Activated CD8-positive, alpha-beta memory T cell treated with anti-CD3 and anti-CD28 coated beads, Interleukin-2, amount 10 ng/mL, durations not matched to agents 7 days and 5 days (primary cell): ENCODE data around the gene ARHGAP18. TPM values are rescaled to one million over a fixed set of nuclear protein-coding genes. Genes with fewer than 3 reads are reported as not detected.
A peak's percentile ranks its signal among the peaks of the same experiment; 100 is the strongest.

ENCODE experiments used
- ATAC-seq: fragments of 150-1000 bp; cut with Tn5 transposase; one replicate; pipeline ENCODE4 v1.10.0; 2021; ENCODE audit warnings: moderate library complexity
- CTCF ChIA-PET: fragments of 350-600 bp; sonication (Branson Sonifier 250); formaldehyde crosslinking; loops from one replicate; lab custom pipeline; 2021; ENCODE audit warnings: antibody characterized with exemption; lab: Charles Lee
- DNase-seq: peaks from one replicate; pipeline ENCODE4 v3.0.0-alpha.2; 2020
- H3K27ac Mint-ChIP-seq: one replicate; pipeline ENCODE4 v1.8.0; 2021; ENCODE audit warnings: mild to moderate bottlenecking, mixed read lengths
- H3K27me3 Mint-ChIP-seq: one replicate; pipeline ENCODE4 v1.8.0; 2021; ENCODE audit warnings: mixed read lengths
- H3K36me3 Mint-ChIP-seq: one replicate; pipeline ENCODE4 v1.8.0; 2021; ENCODE audit warnings: mild to moderate bottlenecking, mixed read lengths
- H3K4me1 Mint-ChIP-seq: one replicate; pipeline ENCODE4 v1.8.0; 2021; ENCODE audit warnings: mixed read lengths
- H3K4me3 Mint-ChIP-seq: one replicate; pipeline ENCODE4 v1.8.0; 2021; ENCODE audit warnings: mild to moderate bottlenecking, moderate library complexity, mixed read lengths
- H3K9me3 Mint-ChIP-seq: one replicate; pipeline ENCODE4 v1.8.0; 2022; ENCODE audit warnings: low read depth, mixed read lengths
- total RNA-seq, 2 experiments: library from RNA; stranded (reverse); gene quantifications; one replicate each; pipeline ENCODE4 v1.2.3, GENCODE V29; 2021

The ARHGAP18 gene
- total RNA-seq, 2 experiments from 2014 or later, result 14.1 to 20.8 TPM

DNA sequence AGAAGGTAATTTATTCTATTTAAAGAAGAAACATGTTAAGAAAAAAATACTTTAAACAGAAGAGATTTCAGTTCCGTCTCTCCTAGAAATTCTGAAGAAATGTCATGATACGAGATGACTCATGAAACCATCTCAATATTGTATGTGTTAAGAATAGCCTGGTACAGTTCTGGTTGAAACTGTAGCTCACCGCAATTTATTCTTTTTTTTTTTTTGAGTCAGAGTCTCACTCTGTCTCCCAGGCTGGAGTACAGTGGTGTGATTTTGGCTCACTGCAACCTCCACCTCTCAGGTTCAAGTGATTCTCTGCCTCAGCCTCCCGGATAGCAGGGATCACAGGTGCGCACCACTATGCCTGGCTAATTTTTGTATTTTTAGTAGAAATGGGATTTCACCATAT, 103.3 kb downstream of the ARHGAP18 start:
- DNase-seq, result no peak
- Mint-ChIP-seq H3K4me3 (no peak overlapping the region), H3K9me3 (no peaks in the 10 kb centered on the region), H3K4me1 (peaks cover 17% of the 10 kb centered on the region), H3K27me3 (no peaks in the 10 kb centered on the region), H3K36me3 (peaks cover 20% of the 10 kb centered on the region), H3K27ac (no peak overlapping the region)
- ATAC-seq, result peak; percentile 71
- CTCF ChIA-PET, result interaction anchor here (1.1 to 2.0 kb wide), 3 partner anchors 9 to 125 kb away, joined by 3 to 11 read pairs (median 3); no protein-coding TSS in a partner anchor

DNA sequence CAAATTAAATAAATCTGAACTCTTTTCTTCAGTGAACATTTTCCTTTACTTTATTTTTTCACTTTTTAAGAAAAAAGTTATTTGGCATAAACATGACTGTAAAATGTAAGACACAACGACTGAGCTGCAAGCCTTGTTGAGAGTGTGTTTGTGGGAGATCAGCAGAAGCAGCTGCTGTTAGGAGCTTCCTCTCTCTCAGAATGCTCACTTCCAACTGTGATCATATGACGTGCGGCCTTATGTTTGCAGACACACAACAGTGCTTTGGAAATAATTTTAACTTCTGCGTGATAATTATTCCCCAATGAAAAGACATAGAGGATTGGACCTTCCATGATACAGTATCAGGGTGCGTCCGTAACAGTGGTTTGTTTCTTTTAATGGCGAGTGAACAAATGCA, 104.0 kb downstream of the ARHGAP18 start:
- DNase-seq (no peak), ATAC-seq (no peak)
- H3K4me1 Mint-ChIP-seq, result peaks cover 17% of the 10 kb centered on the region
- no peak overlapping the region for H3K4me3 Mint-ChIP-seq
- CTCF ChIA-PET, result interaction anchor here (1.1 to 1.8 kb wide), 2 partner anchors 66 to 126 kb away, joined by 3 read pairs; no protein-coding TSS in a partner anchor
- no peak overlapping the region for H3K27ac Mint-ChIP-seq
- H3K36me3 Mint-ChIP-seq, result peaks cover 18% of the 10 kb centered on the region
- H3K9me3 Mint-ChIP-seq, result no peaks in the 10 kb centered on the region
- no peaks in the 10 kb centered on the region for H3K27me3 Mint-ChIP-seq

DNA sequence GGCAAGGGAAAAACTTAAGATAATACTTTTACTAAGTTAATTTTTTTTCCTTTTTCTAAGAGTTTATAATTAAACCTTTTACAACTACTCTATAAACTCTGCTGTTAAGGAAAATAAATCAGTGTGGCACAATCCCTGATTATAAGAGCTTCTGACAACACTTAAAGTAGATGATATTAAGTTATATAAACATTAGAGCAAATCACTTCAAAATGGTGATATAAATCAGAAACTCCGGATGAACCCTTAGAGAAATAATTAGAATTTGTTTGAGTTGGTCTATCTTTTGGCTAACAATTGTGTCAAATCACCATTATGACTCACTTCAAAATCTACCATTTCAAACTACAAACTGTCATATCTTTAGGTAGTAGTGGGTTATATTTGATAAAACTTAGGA, 104.9 kb downstream of the ARHGAP18 start:
- Mint-ChIP-seq H3K4me1 (peaks cover 17% of the 10 kb centered on the region), H3K4me3 (no peak overlapping the region), H3K27me3 (no peaks in the 10 kb centered on the region), H3K36me3 (peaks cover 16% of the 10 kb centered on the region), H3K27ac (no peak overlapping the region), H3K9me3 (no peaks in the 10 kb centered on the region)
- CTCF ChIA-PET, result interaction anchor here (4.4 kb wide), 1 partner anchor 125 kb away, joined by 21 read pairs; no protein-coding TSS in a partner anchor
- no peak for DNase-seq
- ATAC-seq, result no peak

DNA sequence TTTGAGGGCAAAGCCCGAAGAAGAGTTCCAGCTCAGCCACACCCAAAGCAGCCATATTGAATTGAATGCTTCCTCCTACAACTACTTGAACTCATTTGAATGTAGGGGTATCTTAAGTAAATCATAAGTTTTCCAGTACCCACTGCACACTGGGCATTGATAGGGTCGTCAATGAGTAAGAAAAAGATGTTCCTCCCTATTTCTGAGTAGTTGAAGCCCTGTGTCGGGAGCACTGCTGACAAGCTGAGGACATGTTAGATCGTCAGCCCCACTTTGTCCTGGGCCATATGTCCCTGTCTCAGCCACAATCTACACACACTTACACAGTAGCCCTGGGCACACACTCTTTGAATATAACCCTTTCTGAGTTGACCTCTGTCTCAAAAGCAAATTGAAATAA, 105.7 kb downstream of the ARHGAP18 start:
- H3K4me3 Mint-ChIP-seq, result no peak overlapping the region
- ATAC-seq (no peak), DNase-seq (no peak)
- no peaks in the 10 kb centered on the region for H3K9me3 Mint-ChIP-seq
- H3K27ac Mint-ChIP-seq, result no peak overlapping the region
- CTCF ChIA-PET, result interaction anchor here (1.0 to 4.4 kb wide), 2 partner anchors 105 to 126 kb away, joined by 3 to 21 read pairs; no protein-coding TSS in a partner anchor
- no peaks in the 10 kb centered on the region for H3K27me3 Mint-ChIP-seq
- peaks cover 17% of the 10 kb centered on the region for H3K4me1 Mint-ChIP-seq
- H3K36me3 Mint-ChIP-seq, result peaks cover 11% of the 10 kb centered on the region

DNA sequence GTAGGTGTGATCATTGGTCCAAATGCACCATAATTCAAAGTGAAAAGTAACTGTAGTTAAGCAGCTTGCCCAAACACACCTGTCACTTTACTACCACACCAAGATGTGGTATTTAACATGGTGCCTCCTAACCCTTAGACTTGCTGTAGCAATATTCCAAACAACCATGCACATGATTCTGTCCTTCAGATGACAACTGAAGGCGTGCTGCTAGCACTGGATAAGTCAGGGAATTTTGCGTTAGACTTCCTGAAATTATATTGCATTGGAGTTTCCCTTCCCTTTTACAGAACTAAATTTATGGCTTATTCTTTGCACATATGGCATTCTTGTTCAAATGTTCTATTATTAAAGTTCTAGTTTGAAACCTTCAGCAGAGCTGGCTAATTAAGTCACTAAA, 106.2 kb downstream of the ARHGAP18 start:
- H3K4me1 Mint-ChIP-seq, result peaks cover 19% of the 10 kb centered on the region
- H3K27me3 Mint-ChIP-seq, result no peaks in the 10 kb centered on the region
- CTCF ChIA-PET, result interaction anchor here (1.0 to 4.4 kb wide), 2 partner anchors 104 to 126 kb away, joined by 3 to 21 read pairs; no protein-coding TSS in a partner anchor
- H3K27ac Mint-ChIP-seq, result no peak overlapping the region
- peaks cover 12% of the 10 kb centered on the region for H3K36me3 Mint-ChIP-seq
- no peak overlapping the region for H3K4me3 Mint-ChIP-seq
- ATAC-seq (no peak), DNase-seq (no peak)
- no peaks in the 10 kb centered on the region for H3K9me3 Mint-ChIP-seq

DNA sequence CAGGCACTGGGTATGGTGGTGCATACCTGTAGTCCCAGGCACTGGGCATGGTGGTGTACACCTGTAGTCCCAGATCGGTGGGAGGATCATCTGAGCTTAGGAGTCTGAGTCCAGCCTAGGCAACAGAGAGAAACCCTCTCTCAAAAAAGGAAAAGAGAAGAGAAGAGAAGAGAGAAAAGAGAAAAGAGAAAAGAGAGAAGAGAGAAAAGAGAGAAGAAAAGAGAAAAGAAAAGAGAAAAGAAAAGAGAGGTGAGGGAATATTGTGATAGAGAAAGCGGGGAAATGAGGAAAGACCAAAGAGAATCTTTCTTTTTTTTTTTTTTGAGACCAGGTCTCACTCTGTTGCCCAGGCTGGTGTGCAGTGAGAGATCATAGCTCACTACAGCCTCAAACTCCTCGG, 108.7 kb downstream of the ARHGAP18 start:
- no peaks in the 10 kb centered on the region for H3K27me3 Mint-ChIP-seq
- H3K27ac Mint-ChIP-seq, result no peak overlapping the region
- no peak for ATAC-seq
- no peaks in the 10 kb centered on the region for H3K9me3 Mint-ChIP-seq
- CTCF ChIA-PET, result interaction anchor here (0.7 to 4.4 kb wide), 5 partner anchors 109 to 1596 kb away, joined by 3 to 21 read pairs (median 3); partner anchors contain the start of gene ARHGAP18
- DNase-seq, result no peak
- H3K4me1 Mint-ChIP-seq, result peaks cover 8% of the 10 kb centered on the region
- no peak overlapping the region for H3K4me3 Mint-ChIP-seq
- peaks cover 6% of the 10 kb centered on the region for H3K36me3 Mint-ChIP-seq

DNA sequence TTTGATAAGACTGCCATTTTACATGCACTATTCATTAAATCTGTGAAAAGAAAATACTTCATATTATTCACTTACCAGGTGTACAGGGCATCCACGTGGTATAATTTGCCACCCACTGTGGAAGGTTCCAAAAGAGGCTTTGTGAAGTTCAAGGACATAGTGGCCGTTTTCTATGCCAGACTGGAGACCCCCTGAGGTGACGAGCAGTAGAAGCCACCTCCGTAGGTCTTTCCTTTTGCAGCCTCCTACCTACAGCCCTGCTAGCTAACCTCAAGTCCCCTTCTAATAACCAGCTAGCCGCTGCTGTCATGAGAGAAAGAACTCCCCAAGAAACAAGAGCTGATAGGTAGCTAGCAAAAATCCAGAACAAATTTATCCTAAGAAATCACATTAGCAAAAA, 110.5 kb downstream of the ARHGAP18 start:
- H3K4me3 Mint-ChIP-seq, result no peak overlapping the region
- peaks cover 4% of the 10 kb centered on the region for H3K4me1 Mint-ChIP-seq
- DNase-seq (no peak), ATAC-seq (no peak)
- CTCF ChIA-PET, result interaction anchor here (1.2 to 4.8 kb wide), 6 partner anchors 72 to 176 kb away, joined by 3 to 111 read pairs (median 4); no protein-coding TSS in a partner anchor
- H3K36me3 Mint-ChIP-seq, result peaks cover 2% of the 10 kb centered on the region
- H3K27me3 Mint-ChIP-seq, result no peaks in the 10 kb centered on the region
- no peak overlapping the region for H3K27ac Mint-ChIP-seq
- H3K9me3 Mint-ChIP-seq, result no peaks in the 10 kb centered on the region

DNA sequence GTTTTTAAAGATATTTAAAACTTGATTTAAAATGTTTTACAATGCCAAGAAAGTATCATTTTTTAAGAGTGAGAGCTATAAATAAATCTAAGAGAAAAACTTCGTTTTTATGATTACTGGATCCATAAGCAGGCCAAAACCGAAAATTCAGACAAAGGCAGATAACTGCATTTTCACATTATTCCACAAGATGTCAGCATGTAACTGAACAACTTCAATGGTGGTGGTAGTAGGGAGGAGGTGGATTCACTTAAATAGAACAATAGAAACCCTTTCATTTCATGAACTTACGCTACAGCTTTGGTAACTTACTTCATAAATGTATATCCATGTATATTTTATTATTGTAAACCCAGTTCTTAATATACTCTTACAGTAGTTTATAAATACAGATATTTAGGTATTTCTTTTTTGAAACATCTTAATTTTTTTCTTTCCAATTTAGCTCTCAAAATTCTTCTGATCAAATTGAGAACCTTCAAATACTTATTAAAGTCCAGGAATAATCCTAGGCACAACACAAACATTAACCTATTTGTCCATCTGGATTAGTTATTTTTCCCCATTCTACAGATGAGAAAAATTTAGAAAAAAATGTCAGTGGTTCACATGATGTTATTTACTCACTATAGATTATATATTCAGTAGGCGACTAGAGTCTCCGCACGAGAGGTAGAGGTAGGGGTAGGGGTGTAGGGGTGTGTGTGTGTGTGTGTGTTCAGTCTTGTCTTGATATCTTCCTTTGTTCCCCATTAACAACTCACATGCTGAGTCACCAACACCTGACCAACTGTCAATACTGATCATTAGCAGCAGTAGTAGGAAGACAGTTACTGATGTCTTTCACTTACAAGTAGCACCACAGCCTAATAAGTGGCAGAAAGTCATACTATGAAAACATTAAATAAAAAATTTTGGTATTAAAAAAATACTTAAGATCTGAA, 111.5 kb downstream of the ARHGAP18 start:
- H3K4me3 Mint-ChIP-seq, result no peak overlapping the region
- no peaks in the 10 kb centered on the region for H3K9me3 Mint-ChIP-seq
- peak overlapping the region; percentile 14 for H3K27ac Mint-ChIP-seq
- H3K27me3 Mint-ChIP-seq, result no peaks in the 10 kb centered on the region
- peaks cover 2% of the 10 kb centered on the region for H3K36me3 Mint-ChIP-seq
- CTCF ChIA-PET, result interaction anchor here (0.7 to 4.8 kb wide), 35 partner anchors 9 to 426 kb away, joined by 3 to 111 read pairs (median 4); partner anchors contain the start of genes ARHGAP18 and L3MBTL3
- H3K4me1 Mint-ChIP-seq, result peaks cover 4% of the 10 kb centered on the region
- peak; percentile 76 for ATAC-seq
- DNase-seq, result no peak

DNA sequence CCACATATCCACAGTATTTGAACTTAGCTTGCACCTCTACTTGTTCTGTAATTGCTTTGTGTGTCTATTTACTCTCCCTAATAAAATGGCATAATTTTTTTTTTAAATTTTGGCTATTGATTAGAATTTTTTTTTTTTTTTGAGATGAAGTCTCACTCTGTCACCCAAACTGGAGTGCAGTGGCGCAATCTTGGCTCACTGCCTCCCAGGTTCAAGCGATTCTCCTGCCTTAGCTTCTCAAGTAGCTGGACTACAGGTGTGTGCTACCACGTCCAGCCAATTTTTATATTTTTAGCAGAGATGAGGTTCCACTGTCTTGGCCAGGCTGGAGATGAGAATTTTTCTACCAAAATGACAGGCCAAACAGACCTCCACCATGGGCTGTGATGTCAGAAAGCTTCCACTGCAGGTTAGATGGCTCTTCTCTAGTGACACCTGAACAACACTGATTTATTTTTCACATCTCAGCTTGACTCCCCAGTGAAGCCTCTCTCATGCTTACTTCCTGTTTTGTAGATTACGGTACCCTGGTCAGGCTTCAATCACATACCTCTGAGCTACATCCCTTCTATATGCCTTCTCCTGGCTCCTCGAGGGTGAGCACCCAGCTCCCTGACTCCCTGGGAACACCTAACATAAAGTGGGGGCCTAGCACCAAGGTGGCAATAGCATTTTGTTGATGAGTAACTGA, 112.8 kb downstream of the ARHGAP18 start:
- CTCF ChIA-PET, result interaction anchor here (0.8 to 4.8 kb wide), 24 partner anchors 10 to 427 kb away, joined by 3 to 111 read pairs (median 4); partner anchors contain the start of gene L3MBTL3

DNA sequence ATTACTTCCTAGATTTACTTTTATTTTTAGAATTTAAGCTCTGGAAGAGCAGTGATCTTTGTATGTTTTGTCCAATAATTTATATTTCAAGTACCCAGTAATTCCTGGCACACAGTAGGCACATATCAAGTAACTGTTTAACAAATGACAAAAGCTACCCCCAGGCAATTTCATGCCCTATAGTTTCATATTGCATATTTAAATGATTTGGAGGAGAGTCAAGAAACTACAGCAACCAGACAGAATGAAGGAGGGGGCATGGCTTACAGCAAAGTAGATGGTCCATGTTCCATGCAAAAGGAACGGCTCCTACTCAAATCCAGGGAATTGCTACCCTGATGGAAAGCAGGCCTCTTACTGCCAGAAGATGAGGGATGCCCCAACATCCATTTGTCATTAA, 113.5 kb downstream of the ARHGAP18 start:
- no peak for DNase-seq
- no peak for ATAC-seq
- Mint-ChIP-seq H3K27ac (no peak overlapping the region), H3K4me1 (peaks cover 4% of the 10 kb centered on the region), H3K27me3 (no peaks in the 10 kb centered on the region), H3K9me3 (no peaks in the 10 kb centered on the region), H3K4me3 (no peak overlapping the region), H3K36me3 (peaks cover 2% of the 10 kb centered on the region)
- CTCF ChIA-PET, result interaction anchor here (0.8 to 4.8 kb wide), 7 partner anchors 11 to 153 kb away, joined by 3 to 111 read pairs (median 5); no protein-coding TSS in a partner anchor

More for the DNA sequence above, 112.8 kb downstream of the ARHGAP18 start:
- DNase-seq, result no peak
- Mint-ChIP-seq H3K36me3 (peaks cover 2% of the 10 kb centered on the region), H3K4me3 (no peak overlapping the region), H3K9me3 (no peaks in the 10 kb centered on the region), H3K27me3 (no peaks in the 10 kb centered on the region), H3K27ac (no peak overlapping the region), H3K4me1 (peaks cover 4% of the 10 kb centered on the region)
- ATAC-seq, result no peak

DNA sequence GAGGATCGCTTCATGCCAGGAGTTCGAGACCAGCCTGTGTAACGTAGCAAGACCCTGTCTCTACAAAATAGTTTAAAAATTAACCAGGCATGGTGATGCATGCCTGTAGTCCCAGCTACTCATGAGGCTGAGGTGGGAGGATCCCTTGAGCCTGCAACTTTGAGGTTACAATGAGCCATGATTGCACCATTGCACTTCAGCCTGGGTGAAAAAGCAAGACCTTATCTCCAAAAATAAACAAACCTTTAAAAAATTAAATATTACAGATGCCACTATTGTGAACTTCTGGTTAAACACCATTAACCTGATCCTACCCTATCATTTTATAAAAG, 116.8 kb downstream of the ARHGAP18 start:
- CTCF ChIA-PET, result interaction anchor here (0.8 kb wide), 1 partner anchor 182 kb away, joined by 4 read pairs; no protein-coding TSS in a partner anchor
- no peak for DNase-seq
- ATAC-seq, result no peak

DNA sequence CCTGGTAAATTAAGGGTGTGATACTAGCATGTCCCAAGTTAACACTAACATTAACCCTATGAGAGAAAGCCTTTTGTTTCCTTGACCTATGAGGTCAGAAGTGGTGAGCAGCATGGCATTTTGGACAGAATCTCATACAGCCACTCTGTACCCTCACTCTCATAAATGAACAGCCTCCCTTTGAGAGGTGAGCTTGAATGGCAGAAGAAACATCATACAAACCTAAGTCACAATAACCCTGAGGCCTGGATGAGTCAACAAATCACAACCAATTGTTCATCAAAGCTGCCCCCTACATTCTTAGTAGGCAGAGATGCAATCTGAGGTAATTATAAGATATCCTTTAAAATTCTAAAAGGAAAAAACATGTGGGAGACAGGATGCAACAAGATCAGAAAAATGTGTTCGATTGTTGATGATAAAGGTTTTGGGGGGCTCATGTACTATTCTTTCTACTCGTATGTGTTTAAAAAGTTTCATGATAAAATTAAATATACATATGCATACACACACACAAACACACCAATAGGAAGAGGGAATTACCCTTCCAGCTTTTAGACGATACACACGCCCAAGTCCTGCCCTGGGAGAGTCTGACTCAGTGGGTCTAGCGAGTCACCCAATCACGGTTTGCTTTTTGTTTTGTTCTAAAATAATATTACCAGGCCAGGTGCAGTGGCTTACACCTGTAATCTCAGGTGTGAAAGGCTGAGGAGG, 117.3 kb downstream of the ARHGAP18 start:
- CTCF ChIA-PET, result no interaction called here

More for the DNA sequence above, 116.8 kb downstream of the ARHGAP18 start:
- no peak overlapping the region for H3K27ac Mint-ChIP-seq
- H3K27me3 Mint-ChIP-seq, result no peaks in the 10 kb centered on the region
- H3K9me3 Mint-ChIP-seq, result no peaks in the 10 kb centered on the region
- peaks cover under 1% of the 10 kb centered on the region for H3K4me1 Mint-ChIP-seq
- peaks cover 11% of the 10 kb centered on the region for H3K36me3 Mint-ChIP-seq
- no peak overlapping the region for H3K4me3 Mint-ChIP-seq

More for the DNA sequence above, 117.3 kb downstream of the ARHGAP18 start:
- ATAC-seq (no peak), DNase-seq (no peak)
- Mint-ChIP-seq H3K36me3 (peaks cover 14% of the 10 kb centered on the region), H3K9me3 (peaks cover 1% of the 10 kb centered on the region), H3K27me3 (no peaks in the 10 kb centered on the region), H3K27ac (no peak overlapping the region), H3K4me1 (no peaks in the 10 kb centered on the region), H3K4me3 (no peak overlapping the region)
